Spleen (tissue), 11 donors: ENCODE data around the gene CNIH3. TPM values are rescaled to one million over a fixed set of nuclear protein-coding genes. Genes with fewer than 3 reads are reported as not detected.

Experiments
- DNase-seq: peaks from one replicate; pipeline ENCODE4 v3.0.0-alpha.2; 2020
- H3K27ac ChIP-seq, 8 donors: fragments of 200-600 bp; sonication (generic) in 7 of 8; 1 replicate in 4 of 8; 2 replicates in 4 of 8; pipeline versions ENCODE4 v1.5.0 to v1.8.0; 2016 to 2021; ENCODE audit warnings: inconsistent platforms in 4 of 8, mild to moderate bottlenecking in 4 of 8, moderate library complexity in 1 of 8
- H3K27me3 ChIP-seq, 7 donors: fragments of 200-600 bp; sonication (generic) in 6 of 7; replicated peaks in 1 of 7; 1 replicate in 4 of 7; 2 replicates in 3 of 7; pipeline versions ENCODE4 v1.5.0 to v1.8.0; 2016 to 2021; ENCODE audit warnings: inconsistent platforms in 3 of 7, mild to moderate bottlenecking in 1 of 7
- H3K36me3 ChIP-seq, 6 donors: fragments of 200-600 bp; sonication (generic) in 5 of 6; 1 replicate in 4 of 6; 2 replicates in 2 of 6; pipeline versions ENCODE4 v1.5.0 to v1.8.0; 2016 to 2021; ENCODE audit warnings: inconsistent platforms in 2 of 6
- H3K4me1 ChIP-seq, 6 donors: fragments of 200-600 bp; sonication (generic) in 5 of 6; 1 replicate in 3 of 6; 2 replicates in 3 of 6; pipeline versions ENCODE4 v1.5.0 to v1.8.0; 2016 to 2021; ENCODE audit warnings: inconsistent platforms in 3 of 6
- H3K4me3 ChIP-seq, 8 donors: fragments of 200-600 bp; sonication (generic) in 7 of 8; 1 replicate in 4 of 8; 2 replicates in 4 of 8; pipeline versions ENCODE4 v1.5.0 to v1.8.0; 2016 to 2021; ENCODE audit warnings: inconsistent platforms in 4 of 8, mild to moderate bottlenecking in 4 of 8, moderate library complexity in 2 of 8
- H3K9me3 ChIP-seq, 8 donors: fragments of 200-600 bp; sonication (generic) in 7 of 8; 1 replicate in 4 of 8; 2 replicates in 4 of 8; pipeline versions ENCODE4 v1.5.0 to v1.8.0; 2016 to 2021; ENCODE audit warnings: inconsistent platforms in 4 of 8
- POLR2A ChIP-seq, 3 donors: fragments of 450-650 bp; IDR thresholded peaks; one replicate each; pipeline ENCODE4 v1.5.1; 2017; ENCODE audit warnings: antibody characterized with exemption in 3 of 3, mild to moderate bottlenecking in 1 of 3
- POLR2AphosphoS5 ChIP-seq, 3 donors: sonication (generic); formaldehyde crosslinking; IDR thresholded peaks; one replicate each; pipeline ENCODE4 v1.5.1; 2017; ENCODE audit warnings: antibody characterized with exemption in 3 of 3
- WGBS, 5 donors: extraction: QIAGEN DNeasy Blood & Tissue Kit in 3 of 5; methylation state at CpG; one replicate each; pipeline versions ENCODE4 v1.1.5 to v1.1.7; 2013 to 2018; 5-methylcytosine and 5-hydroxymethylcytosine counted together
- intact Hi-C: fragments of 100-400 bp; cut with DNase I; formaldehyde crosslinking; loops from one replicate; pipeline ENCODE4 v1.15.0; 2023; ENCODE audit warnings: low total_unique reads
- polyA plus RNA-seq, 3 donors: library from polyadenylated mRNA; stranded (reverse); fragments of 200-250 nt; gene quantifications; one replicate each; pipeline ENCODE4 v1.2.1, GENCODE V29; 2013
- total RNA-seq, 7 donors: library from RNA; depleted of rRNA in 3 of 7; stranded (reverse); fragments of >200 nt in 3 of 7; fragmentation: NEBNext Ultra II Directional in 4 of 7; extraction: Animal tissue kit (Norgen Biotek cat#: 25700) in 4 of 7; gene quantifications; one replicate each; pipeline versions ENCODE4 v1.1.0 to v1.2.1, GENCODE V29; 2016 to 2021
- TF ChIP-seq, protein P1 (sequence below), 11 experiments: fragments of 200-600 bp in 7 of 11; fragments of 450-650 bp in 4 of 11; sonication (generic) in 4 of 11; IDR thresholded peaks in 8 of 11; conservative IDR thresholded peaks in 3 of 11; 1 replicate in 7 of 11; 2 replicates in 4 of 11; pipeline versions ENCODE4 v1.4.0 to v1.8.0; 2016 to 2021; ENCODE audit warnings: antibody characterized with exemption in 11 of 11, inconsistent platforms in 4 of 11, mild to moderate bottlenecking in 1 of 11
- donor health status: healthy with polysubstance abuse.
- donor health status: DM: no; HTN: no; CAD: no; lungs with moderate emphysema.
- donor health status: DM: no; HTN: no; CAD: no.
- donor health status: Bipolar disorder and iron deficiency.
- donor health status: healthy.
- donor health status: DM: no; HTN: no; CAD: no.
- donor health status: DM: yes; HTN: yes; CAD: no.

Gene CNIH3
- total and polyA plus RNA-seq, 10 donors = 0.68 to 4.1 (median 2.0) TPM

DNA sequence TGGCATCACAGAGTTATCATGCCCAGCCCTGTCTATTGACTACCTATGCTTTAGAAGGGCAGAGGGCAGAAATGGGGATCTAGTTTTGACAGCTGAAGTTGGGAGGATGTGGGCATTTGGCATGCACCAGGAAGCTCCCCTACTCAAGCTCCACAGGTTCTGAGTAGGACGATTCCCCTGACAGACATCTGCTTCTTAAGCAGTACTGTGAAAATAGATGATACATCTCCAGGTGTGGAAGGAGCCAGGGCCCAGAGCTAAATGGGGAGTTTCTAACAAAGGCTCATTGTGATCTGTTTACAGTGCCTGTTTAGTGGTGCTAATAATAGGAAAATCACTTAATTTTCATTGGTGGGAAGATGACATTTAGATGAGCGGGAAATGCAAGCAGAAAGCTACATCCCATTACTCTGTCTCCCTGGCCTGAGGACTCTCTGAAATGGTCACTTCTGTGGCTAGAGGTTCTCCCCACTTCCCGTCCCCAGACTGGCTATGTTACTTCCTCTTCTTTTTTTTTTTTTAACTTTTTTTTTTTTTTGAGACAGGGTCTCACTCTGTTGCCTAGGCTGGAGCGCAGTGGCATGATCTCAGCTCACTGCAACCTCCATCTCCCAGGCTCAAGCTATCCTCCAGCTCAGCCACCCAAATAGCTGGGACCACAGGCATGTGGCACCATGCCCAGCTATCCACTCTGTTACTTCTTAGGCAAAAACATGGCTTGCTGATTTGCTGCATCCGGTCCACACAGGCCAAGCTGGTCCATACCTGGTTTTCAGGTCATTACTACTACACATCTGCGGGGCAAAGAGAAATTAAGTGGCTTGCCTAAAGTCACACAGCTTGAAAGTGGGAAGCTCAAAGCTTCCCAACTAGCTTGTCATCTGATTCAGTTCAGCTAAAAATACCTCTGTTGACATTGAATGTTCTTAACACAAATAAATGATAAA is 23.2 kb upstream of the CNIH3 start:
- intact Hi-C loops = no loop called here
- TF ChIP-seq POLR2A (IDR thresholded peaks at IDR 0.05) (no peak), POLR2AphosphoS5 (IDR thresholded peaks at IDR 0.05) (no peak)
- TF ChIP-seq, protein P1, sequence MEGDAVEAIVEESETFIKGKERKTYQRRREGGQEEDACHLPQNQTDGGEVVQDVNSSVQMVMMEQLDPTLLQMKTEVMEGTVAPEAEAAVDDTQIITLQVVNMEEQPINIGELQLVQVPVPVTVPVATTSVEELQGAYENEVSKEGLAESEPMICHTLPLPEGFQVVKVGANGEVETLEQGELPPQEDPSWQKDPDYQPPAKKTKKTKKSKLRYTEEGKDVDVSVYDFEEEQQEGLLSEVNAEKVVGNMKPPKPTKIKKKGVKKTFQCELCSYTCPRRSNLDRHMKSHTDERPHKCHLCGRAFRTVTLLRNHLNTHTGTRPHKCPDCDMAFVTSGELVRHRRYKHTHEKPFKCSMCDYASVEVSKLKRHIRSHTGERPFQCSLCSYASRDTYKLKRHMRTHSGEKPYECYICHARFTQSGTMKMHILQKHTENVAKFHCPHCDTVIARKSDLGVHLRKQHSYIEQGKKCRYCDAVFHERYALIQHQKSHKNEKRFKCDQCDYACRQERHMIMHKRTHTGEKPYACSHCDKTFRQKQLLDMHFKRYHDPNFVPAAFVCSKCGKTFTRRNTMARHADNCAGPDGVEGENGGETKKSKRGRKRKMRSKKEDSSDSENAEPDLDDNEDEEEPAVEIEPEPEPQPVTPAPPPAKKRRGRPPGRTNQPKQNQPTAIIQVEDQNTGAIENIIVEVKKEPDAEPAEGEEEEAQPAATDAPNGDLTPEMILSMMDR (IDR thresholded peaks at IDR 0.05 in 8 of 11, conservative IDR thresholded peaks at IDR 0.05 in 3 of 11) = no peak
- 40 to 50% (median 45%) methylated on average over 6 of the region's 6 CpGs for WGBS, 5 donors

DNA sequence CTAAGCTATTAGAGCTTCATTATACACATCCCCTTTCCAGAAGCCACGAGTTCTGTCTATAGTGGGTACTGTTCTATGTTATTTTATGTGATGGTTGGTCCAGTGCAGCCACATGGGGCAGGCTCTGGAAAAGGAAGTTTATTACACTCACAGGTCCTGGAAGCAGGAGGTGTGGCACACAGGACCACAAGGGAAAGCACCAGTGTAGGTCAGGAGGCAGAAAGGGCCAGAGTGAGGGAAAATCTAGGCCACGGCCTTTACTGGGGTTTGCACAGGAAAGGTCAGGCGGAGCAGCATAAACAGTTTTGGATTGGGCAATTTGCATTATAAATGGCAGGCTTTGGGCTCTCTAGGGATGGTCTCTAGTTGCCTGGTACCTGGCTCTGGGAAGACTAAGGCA is 21.8 kb upstream of the CNIH3 start:
- DNase-seq = no peak
- intact Hi-C loops = no loop called here
- no peaks in the 10 kb centered on the region for H3K27me3 ChIP-seq
- H3K27ac ChIP-seq = no peak overlapping the region
- peaks cover 0 to 9% (median 0%) of the 10 kb centered on the region in 6 donors for H3K4me1 ChIP-seq
- no peak overlapping the region for H3K4me3 ChIP-seq
- H3K36me3 ChIP-seq = no peaks in the 10 kb centered on the region
- TF ChIP-seq, protein P1 (IDR thresholded peaks at IDR 0.05 in 8 of 11, conservative IDR thresholded peaks at IDR 0.05 in 3 of 11) = no peak
- WGBS, 5 donors = 80 to 92% (median 84%) methylated on average over 3 of the region's 3 CpGs
- H3K9me3 ChIP-seq = no peaks in the 10 kb centered on the region

More for the DNA sequence above, 23.2 kb upstream of the CNIH3 start:
- H3K4me3 ChIP-seq = no peak overlapping the region
- no peaks in the 10 kb centered on the region for H3K9me3 ChIP-seq
- no peaks in the 10 kb centered on the region for H3K27me3 ChIP-seq
- H3K36me3 ChIP-seq = no peaks in the 10 kb centered on the region
- no peak for DNase-seq
- H3K27ac ChIP-seq = no peak overlapping the region
- peaks cover 0 to 9% (median 0%) of the 10 kb centered on the region in 6 donors for H3K4me1 ChIP-seq

DNA sequence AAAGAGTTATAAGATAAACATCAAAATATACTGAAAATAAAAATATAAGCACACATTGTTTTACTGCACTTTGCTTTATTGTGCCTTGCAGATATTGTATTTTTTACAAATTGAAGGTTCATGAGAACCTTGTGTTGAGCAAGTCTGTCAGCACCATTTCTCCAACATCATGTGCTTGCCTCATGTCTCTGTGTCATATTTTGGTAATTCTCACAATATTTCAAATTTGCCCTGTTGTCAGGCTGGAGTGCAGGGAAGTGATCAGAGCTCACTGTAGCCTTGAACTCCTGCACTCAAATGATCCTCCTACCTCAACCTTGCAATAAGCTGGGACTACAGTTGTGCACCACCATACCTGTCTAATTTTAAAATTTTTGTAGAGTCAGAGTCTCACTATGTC is 21.3 kb upstream of the CNIH3 start:
- Histone ChIP-seq H3K9me3 (no peaks in the 10 kb centered on the region), H3K27ac (no peak overlapping the region), H3K36me3 (no peaks in the 10 kb centered on the region), H3K27me3 (no peaks in the 10 kb centered on the region), H3K4me1 (peaks cover 0 to 9% (median 0%) of the 10 kb centered on the region in 6 donors), H3K4me3 (no peak overlapping the region)
- TF ChIP-seq POLR2A (IDR thresholded peaks at IDR 0.05) (no peak), POLR2AphosphoS5 (IDR thresholded peaks at IDR 0.05) (no peak)
- TF ChIP-seq, protein P1 (IDR thresholded peaks at IDR 0.05 in 8 of 11, conservative IDR thresholded peaks at IDR 0.05 in 3 of 11) = no peak
- no peak for DNase-seq
- intact Hi-C loops = no loop called here

DNA sequence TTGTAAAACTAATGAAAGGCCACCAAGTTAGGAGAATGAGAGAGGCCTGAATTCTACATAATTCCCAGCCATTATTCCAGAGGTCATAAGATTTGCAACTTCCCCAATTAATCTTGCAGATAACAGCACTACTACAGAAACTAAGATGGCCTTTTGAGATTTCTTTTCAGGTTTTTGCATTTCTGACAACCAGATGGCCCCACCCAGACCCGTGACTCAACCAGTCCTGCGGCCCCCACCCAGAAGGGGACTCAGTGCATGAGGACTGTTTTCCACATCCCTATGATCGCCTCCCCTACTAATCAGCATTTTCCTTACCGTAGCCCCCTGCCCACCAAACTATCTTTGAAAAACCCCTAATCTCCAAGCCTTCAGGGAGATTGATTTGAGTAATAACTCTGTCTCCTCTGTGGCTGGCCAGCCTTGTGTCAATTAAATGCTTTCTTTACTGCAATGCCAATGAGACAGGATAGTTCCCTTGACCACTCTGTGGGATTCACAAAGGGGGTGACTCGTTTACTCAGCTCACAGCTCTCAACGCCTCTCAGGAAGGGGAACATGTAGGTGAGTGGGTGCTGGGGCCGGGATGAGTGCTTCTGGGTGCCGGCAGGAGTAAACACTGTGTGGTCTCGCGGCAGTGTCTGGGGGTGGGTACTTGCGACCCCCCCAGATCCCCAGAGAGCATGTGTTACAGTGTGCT is 10.5 kb upstream of the CNIH3 start:
- Histone ChIP-seq H3K36me3 (no peaks in the 10 kb centered on the region), H3K4me1 (no peaks in the 10 kb centered on the region), H3K9me3 (peaks cover 0 to 19% (median 8%) of the 10 kb centered on the region in 8 donors), H3K4me3 (no peak overlapping the region), H3K27me3 (peaks cover 0 to 5% (median 0%) of the 10 kb centered on the region in 7 donors), H3K27ac (no peak overlapping the region)
- no peak for TF ChIP-seq POLR2A (IDR thresholded peaks at IDR 0.05)
- TF ChIP-seq, protein P1 (IDR thresholded peaks at IDR 0.05 in 8 of 11, conservative IDR thresholded peaks at IDR 0.05 in 3 of 11) = no peak
- TF ChIP-seq POLR2AphosphoS5 (IDR thresholded peaks at IDR 0.05) = no peak
- intact Hi-C loops = no loop called here
- no peak for DNase-seq
- whole genome bisulfite sequencing, 5 donors = 89 to 91% (median 90%) methylated on average over 9 to 11 of the region's 11 CpGs
